CD14-positive monocyte (primary cell): ENCODE results near the gene CAMK2A. TPM values are rescaled to one million over a fixed set of nuclear protein-coding genes. Genes with fewer than 3 reads are reported as not detected.
"Not testable (repeated sequence)": the region's sequence is repeated elsewhere in the genome, so short reads cannot be mapped to it uniquely, and the experiment has no call there.

Source experiments
- DNase-seq, 3 donors: peaks; one replicate each; pipeline ENCODE4 v3.0.0-alpha.2; 2011 to 2022
- H2AFZ ChIP-seq: 2 replicates; pipeline ENCODE4 v1.6.0; 2012; ENCODE audit warnings: mild to moderate bottlenecking, low read depth, low read length, inconsistent platforms; ENCODE audit not compliant: insufficient read depth, poor library complexity, severe bottlenecking
- H3K27ac ChIP-seq, 2 donors: 1 replicate in 1 of 2; 2 replicates in 1 of 2; pipeline ENCODE4 v1.5.1; 2012 to 2013; ENCODE audit warnings: low read length in 2 of 2, control low read depth in 1 of 2, inconsistent platforms in 1 of 2, low read depth in 1 of 2, mild to moderate bottlenecking in 1 of 2
- H3K27me3 ChIP-seq, 2 donors: one replicate each; pipeline versions ENCODE4 v1.6.0 to v1.6.1; 2011 to 2013; ENCODE audit warnings: low read length in 2 of 2; ENCODE audit not compliant: control insufficient read depth in 2 of 2, insufficient read depth in 2 of 2
- H3K36me3 ChIP-seq, 2 donors: replicated peaks in 1 of 2; 1 replicate in 1 of 2; 2 replicates in 1 of 2; pipeline versions ENCODE4 v1.5.1 to v1.6.1; 2012 to 2013; ENCODE audit warnings: low read length in 2 of 2, control low read depth in 1 of 2, inconsistent platforms in 1 of 2, mild to moderate bottlenecking in 1 of 2; ENCODE audit not compliant: insufficient read depth in 2 of 2, control insufficient read depth in 1 of 2
- H3K4me1 ChIP-seq, 2 donors: 1 replicate in 1 of 2; 2 replicates in 1 of 2; pipeline versions ENCODE4 v1.5.1 to v1.6.1; 2012 to 2013; ENCODE audit warnings: low read length in 2 of 2, control low read depth in 1 of 2, inconsistent platforms in 1 of 2, mild to moderate bottlenecking in 1 of 2, moderate library complexity in 1 of 2; ENCODE audit not compliant: insufficient read depth in 2 of 2, control insufficient read depth in 1 of 2
- H3K4me2 ChIP-seq: replicated peaks from 2 replicates; pipeline ENCODE3; 2012; ENCODE audit warnings: low read length, moderate library complexity, mild to moderate bottlenecking; ENCODE audit not compliant: poor library complexity, severe bottlenecking; ENCODE audit errors: extremely low read depth
- H3K4me3 ChIP-seq, 3 experiments: fragments of 200-600 bp in 1 of 3; sonication (generic) in 1 of 3; replicated peaks in 1 of 3; 1 replicate in 2 of 3; 2 replicates in 1 of 3; pipeline ENCODE4 v1.5.1; 2011 to 2013; ENCODE audit warnings: low read length in 3 of 3, mild to moderate bottlenecking in 3 of 3, control low read depth in 2 of 3, low read depth in 2 of 3, inconsistent platforms in 1 of 3, moderate library complexity in 1 of 3
- H3K79me2 ChIP-seq: 2 replicates; pipeline ENCODE4 v1.6.0; 2012; ENCODE audit warnings: mild to moderate bottlenecking, control low read depth, inconsistent platforms, low read length, moderate library complexity; ENCODE audit not compliant: insufficient read depth
- H3K9ac ChIP-seq: 2 replicates; pipeline ENCODE4 v1.6.0; 2017; ENCODE audit warnings: low read length, mild to moderate bottlenecking; ENCODE audit not compliant: insufficient read depth, poor library complexity, severe bottlenecking
- H3K9me3 ChIP-seq, 2 donors: replicated peaks in 1 of 2; 1 replicate in 1 of 2; 2 replicates in 1 of 2; pipeline versions ENCODE4 v1.5.1 to v1.6.1; 2012 to 2013; ENCODE audit warnings: low read length in 2 of 2, control low read depth in 1 of 2; ENCODE audit not compliant: control insufficient read depth in 1 of 2, insufficient read depth in 1 of 2
- H4K20me1 ChIP-seq: 2 replicates; pipeline ENCODE4 v1.6.0; 2012; ENCODE audit warnings: mild to moderate bottlenecking, low read length, control low read depth, moderate library complexity; ENCODE audit not compliant: insufficient read depth
- H3K27ac Mint-ChIP-seq, 7 donors: one replicate each; pipeline ENCODE4 v1.8.0; 2020; ENCODE audit warnings: mild to moderate bottlenecking in 7 of 7, mixed read lengths in 7 of 7, moderate library complexity in 6 of 7, inconsistent platforms in 2 of 7
- H3K27me3 Mint-ChIP-seq, 3 donors: one replicate each; pipeline ENCODE4 v1.8.0; 2021 to 2022; ENCODE audit warnings: low read depth in 3 of 3, mild to moderate bottlenecking in 3 of 3, mixed read lengths in 3 of 3, moderate library complexity in 3 of 3, inconsistent platforms in 1 of 3
- H3K36me3 Mint-ChIP-seq, 2 donors: one replicate each; pipeline ENCODE4 v1.8.0; 2020; ENCODE audit warnings: mixed read lengths in 2 of 2, inconsistent platforms in 1 of 2, mild to moderate bottlenecking in 1 of 2
- H3K4me1 Mint-ChIP-seq: one replicate; pipeline ENCODE4 v1.8.0; 2020; ENCODE audit warnings: mild to moderate bottlenecking, mixed read lengths
- H3K4me3 Mint-ChIP-seq, 2 donors: one replicate each; pipeline ENCODE4 v1.8.0; 2020; ENCODE audit warnings: mild to moderate bottlenecking in 2 of 2, mixed read lengths in 2 of 2, moderate library complexity in 1 of 2
- H3K9me3 Mint-ChIP-seq, 7 donors: one replicate each; pipeline ENCODE4 v1.8.0; 2020 to 2022; ENCODE audit warnings: mixed read lengths in 7 of 7, mild to moderate bottlenecking in 6 of 7, moderate library complexity in 6 of 7, inconsistent platforms in 2 of 7
- WGBS: methylation state at CpG from one replicate; pipeline ENCODE4 v1.1.5; 2013; ENCODE audit warnings: missing lambda C conversion rate; ENCODE audit not compliant: insufficient coverage; 5-methylcytosine and 5-hydroxymethylcytosine counted together
- intact Hi-C, 2 donors: fragments of 100-400 bp; cut with micrococcal nuclease; formaldehyde crosslinking; loops; one replicate each; pipeline versions ENCODE4 v1.15.0 to v1.15.1; 2023
- polyA plus RNA-seq, 3 donors: library from polyadenylated mRNA; depleted of rRNA in 1 of 3; unstranded in 2 of 3; stranded (reverse) in 1 of 3; fragments of 300-500 nt in 2 of 3; fragments of >200 nt in 1 of 3; fragmentation: Illumina TruSeq in 2 of 3; gene quantifications; 1 replicate in 2 of 3; 2 replicates in 1 of 3; pipeline ENCODE4 v1.2.3, GENCODE V29; 2012 to 2021
- TF ChIP-seq, protein P1 (sequence below): fragments of 200-600 bp; IDR thresholded peaks from one replicate; pipeline ENCODE4 v1.8.0; 2022; ENCODE audit warnings: antibody characterized with exemption, mild to moderate bottlenecking

The CAMK2A gene
- polyA plus RNA-seq, 3 donors = not detected

DNA sequence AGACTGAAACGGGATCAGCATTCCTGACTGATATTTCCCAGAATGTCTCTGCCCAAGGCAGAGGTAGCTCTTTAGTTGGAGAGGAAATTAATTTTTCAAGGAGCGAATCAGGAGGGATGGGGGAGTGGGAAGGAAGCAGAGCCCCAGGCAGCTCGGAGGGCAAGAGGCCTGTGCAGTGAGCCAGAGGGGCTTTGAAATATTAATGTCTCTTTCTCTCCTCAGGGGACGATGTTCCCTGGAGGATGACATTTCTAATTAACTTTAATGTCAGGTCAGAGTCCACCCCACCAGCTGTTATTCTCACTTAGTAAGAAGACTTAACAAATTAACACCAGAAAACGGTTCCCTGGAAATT, 54.1 kb downstream of the CAMK2A start:
- no peak overlapping the region for H3K9ac ChIP-seq
- H3K79me2 ChIP-seq = no peaks in the 10 kb centered on the region
- H4K20me1 ChIP-seq = no peaks in the 10 kb centered on the region
- Mint-ChIP-seq H3K27me3 (peaks cover 0 to 11% (median 4%) of the 10 kb centered on the region in 3 donors), H3K4me3 (no peak overlapping the region), H3K9me3 (no peaks in the 10 kb centered on the region), H3K4me1 (peaks cover 17% of the 10 kb centered on the region), H3K27ac (no peak overlapping the region), H3K36me3 (no peaks in the 10 kb centered on the region)
- H3K4me3 ChIP-seq = no peak overlapping the region
- H2AFZ ChIP-seq = no peak overlapping the region
- H3K36me3 ChIP-seq = no peaks in the 10 kb centered on the region
- 100% methylated on average over 2 of the region's 5 CpGs for WGBS
- intact Hi-C loops = no loop called here
- no peak for DNase-seq
- TF ChIP-seq, protein P1, sequence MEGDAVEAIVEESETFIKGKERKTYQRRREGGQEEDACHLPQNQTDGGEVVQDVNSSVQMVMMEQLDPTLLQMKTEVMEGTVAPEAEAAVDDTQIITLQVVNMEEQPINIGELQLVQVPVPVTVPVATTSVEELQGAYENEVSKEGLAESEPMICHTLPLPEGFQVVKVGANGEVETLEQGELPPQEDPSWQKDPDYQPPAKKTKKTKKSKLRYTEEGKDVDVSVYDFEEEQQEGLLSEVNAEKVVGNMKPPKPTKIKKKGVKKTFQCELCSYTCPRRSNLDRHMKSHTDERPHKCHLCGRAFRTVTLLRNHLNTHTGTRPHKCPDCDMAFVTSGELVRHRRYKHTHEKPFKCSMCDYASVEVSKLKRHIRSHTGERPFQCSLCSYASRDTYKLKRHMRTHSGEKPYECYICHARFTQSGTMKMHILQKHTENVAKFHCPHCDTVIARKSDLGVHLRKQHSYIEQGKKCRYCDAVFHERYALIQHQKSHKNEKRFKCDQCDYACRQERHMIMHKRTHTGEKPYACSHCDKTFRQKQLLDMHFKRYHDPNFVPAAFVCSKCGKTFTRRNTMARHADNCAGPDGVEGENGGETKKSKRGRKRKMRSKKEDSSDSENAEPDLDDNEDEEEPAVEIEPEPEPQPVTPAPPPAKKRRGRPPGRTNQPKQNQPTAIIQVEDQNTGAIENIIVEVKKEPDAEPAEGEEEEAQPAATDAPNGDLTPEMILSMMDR = no peak
- H3K27me3 ChIP-seq = no peaks in the 10 kb centered on the region
- peaks cover 13 to 19% of the 10 kb centered on the region in 2 donors for H3K4me1 ChIP-seq
- H3K9me3 ChIP-seq = no peaks in the 10 kb centered on the region
- no peak overlapping the region for H3K4me2 ChIP-seq
- no peak overlapping the region for H3K27ac ChIP-seq

DNA sequence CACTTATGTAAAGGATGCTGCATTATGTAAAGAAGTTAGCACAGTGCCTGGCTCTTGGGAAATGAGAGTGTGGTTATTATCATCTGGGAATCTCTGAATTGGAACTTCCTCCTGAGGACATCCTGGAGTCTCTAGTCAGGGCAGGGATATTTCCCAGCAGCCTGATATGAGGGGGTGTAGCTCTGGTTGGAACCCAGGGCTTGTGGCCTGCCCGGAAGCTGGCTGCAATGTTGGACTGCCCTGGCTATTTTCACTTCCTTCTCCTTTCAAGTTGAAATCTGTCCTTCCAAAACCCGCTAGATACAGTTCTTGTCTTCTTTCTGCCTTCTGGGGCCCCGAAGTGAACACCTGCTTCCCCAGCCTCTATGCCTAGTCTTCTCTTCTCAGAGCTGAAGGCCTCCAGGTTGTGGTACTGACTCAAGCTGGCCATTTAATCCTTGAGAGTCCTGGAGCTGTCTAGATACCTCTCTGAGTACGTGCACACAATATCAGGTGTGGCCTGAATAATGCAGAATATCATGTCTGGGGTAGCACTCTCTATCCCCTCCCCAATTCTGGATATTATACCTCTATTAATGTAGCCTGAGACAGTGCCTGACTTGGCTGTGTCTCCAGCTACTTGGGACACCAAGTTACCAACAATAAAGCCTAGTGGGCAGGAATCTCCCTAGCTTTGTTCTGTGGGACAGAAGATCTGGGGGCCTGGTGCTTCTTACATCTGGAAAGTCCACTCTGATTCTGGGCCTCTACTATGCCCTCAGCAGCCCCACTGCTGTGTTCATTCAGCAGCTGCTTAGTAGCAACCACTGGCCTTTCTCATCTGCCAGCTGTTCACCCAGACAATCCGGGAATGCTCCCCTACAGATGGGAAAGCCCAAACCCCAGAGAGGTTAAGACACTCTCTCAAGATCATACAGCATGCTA, 54.7 kb downstream of the CAMK2A start:
- H3K4me2 ChIP-seq = peak overlapping the region; percentile 9
- peak overlapping the region in 1 of 2 donors; percentile 82 for H3K4me3 Mint-ChIP-seq
- peaks cover 17% of the 10 kb centered on the region for H3K4me1 Mint-ChIP-seq
- no peaks in the 10 kb centered on the region for H3K36me3 Mint-ChIP-seq
- peaks cover 13 to 19% of the 10 kb centered on the region in 2 donors for H3K4me1 ChIP-seq
- no peaks in the 10 kb centered on the region for H4K20me1 ChIP-seq
- no peaks in the 10 kb centered on the region for H3K9me3 Mint-ChIP-seq
- H3K36me3 ChIP-seq = no peaks in the 10 kb centered on the region
- TF ChIP-seq, protein P1 = no peak
- WGBS = 39% methylated on average over 5 of the region's 5 CpGs
- no peaks in the 10 kb centered on the region for H3K27me3 ChIP-seq
- DNase-seq = peak in 2 of 3 donors; percentile 36 to 87
- H3K27ac ChIP-seq = no peak overlapping the region
- no peak overlapping the region for H3K4me3 ChIP-seq
- no peaks in the 10 kb centered on the region for H3K79me2 ChIP-seq
- peaks cover 0 to 12% (median 4%) of the 10 kb centered on the region in 3 donors for H3K27me3 Mint-ChIP-seq
- H3K9me3 ChIP-seq = no peaks in the 10 kb centered on the region
- peak overlapping the region; percentile 67 for H2AFZ ChIP-seq
- peak overlapping the region in 4 of 7 donors; percentile 68 to 80 (median 74) for H3K27ac Mint-ChIP-seq
- intact Hi-C loops = no loop called here
- H3K9ac ChIP-seq = no peak overlapping the region

DNA sequence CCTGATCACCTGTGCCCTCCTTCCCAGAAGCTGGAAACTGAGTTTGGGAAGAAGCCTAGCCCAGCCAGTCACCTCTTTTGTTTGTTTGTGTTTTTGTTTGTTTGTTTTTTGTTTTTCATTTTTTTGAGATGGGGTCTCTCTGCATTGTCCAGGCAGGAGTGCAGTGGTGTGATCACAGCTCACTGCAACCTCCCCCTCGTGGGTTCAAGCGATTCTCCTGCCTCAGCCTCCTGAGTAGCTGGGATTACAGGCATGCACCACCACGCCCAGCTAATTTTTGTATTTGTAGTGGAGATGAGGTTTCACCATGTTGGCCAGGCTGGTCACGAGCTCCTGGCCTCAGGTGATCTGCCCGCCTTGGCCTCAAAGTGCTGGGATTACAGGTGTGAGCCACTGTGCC, 55.9 kb downstream of the CAMK2A start:
- peaks cover 0 to 11% (median 4%) of the 10 kb centered on the region in 3 donors for H3K27me3 Mint-ChIP-seq
- H3K4me3 Mint-ChIP-seq = not testable (repeated sequence)

More for the DNA sequence above, 55.9 kb downstream of the CAMK2A start:
- H2AFZ ChIP-seq, H4K20me1 ChIP-seq, H3K9me3 ChIP-seq, H3K4me2 ChIP-seq, H3K36me3 Mint-ChIP-seq, H3K9me3 Mint-ChIP-seq, H3K27ac Mint-ChIP-seq, H3K27me3 ChIP-seq, H3K4me3 ChIP-seq, H3K36me3 ChIP-seq, H3K9ac ChIP-seq, intact Hi-C loops, H3K27ac ChIP-seq, DNase-seq, H3K79me2 ChIP-seq: not testable (repeated sequence)
- 95% methylated on average over 3 of the region's 5 CpGs for WGBS
- peaks cover 13 to 19% of the 10 kb centered on the region in 2 donors for H3K4me1 ChIP-seq
- peaks cover 17% of the 10 kb centered on the region for H3K4me1 Mint-ChIP-seq
